CD4-positive, alpha-beta T cell treated with Interleukin-17A for 4 hours (primary cell): Measurements from ENCODE around the gene NCOA3.
A peak's percentile ranks its signal among the peaks of the same experiment; 100 is the strongest.

Experiments
- DNase-seq: peaks from one replicate; pipeline ENCODE4 v3.0.0-alpha.2; 2020; ENCODE audit warnings: mixed read lengths

Gene NCOA3

GRCh38 chr20:47603260-47603659 lies 101.6 kb downstream of the NCOA3 start:
- no peak for DNase-seq

DNA sequence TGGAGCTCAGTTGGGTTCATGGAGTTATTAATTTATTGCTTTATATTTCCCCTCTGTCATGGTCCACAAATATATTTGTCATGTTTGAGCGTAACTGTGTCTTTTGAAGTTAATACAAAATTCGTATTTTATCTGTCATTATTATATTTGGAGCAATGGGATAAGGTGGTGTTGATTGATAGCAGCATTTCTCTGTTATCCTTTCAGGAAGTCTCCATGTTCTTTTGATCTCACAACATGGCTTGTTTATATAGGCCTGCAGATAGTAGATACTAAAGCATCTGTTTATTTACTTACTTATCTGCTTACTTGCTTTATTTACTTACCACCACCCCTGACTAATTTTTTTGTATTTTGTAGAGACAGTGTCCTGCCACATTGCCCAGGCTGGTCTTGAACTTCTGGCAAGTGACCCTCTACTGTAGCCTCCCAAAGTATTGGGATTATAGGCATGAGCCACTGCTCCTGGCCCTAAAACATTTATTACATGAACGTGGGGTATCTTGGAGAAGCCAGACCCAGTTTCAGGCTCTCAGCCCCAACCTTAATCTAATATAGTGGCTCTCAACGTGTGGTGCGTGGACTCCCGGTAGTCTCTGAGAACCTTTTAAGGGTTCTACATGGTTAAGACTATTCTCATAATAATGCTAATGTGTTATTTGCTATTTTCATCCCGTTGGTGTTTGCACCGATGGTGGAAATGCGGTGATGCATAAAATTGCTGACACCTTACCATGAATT lies 104.2 kb downstream of the NCOA3 start:
- DNase-seq, result no peak

GRCh38 chr20:47606414-47606982 lies 104.8 kb downstream of the NCOA3 start:
- no peak for DNase-seq

DNA sequence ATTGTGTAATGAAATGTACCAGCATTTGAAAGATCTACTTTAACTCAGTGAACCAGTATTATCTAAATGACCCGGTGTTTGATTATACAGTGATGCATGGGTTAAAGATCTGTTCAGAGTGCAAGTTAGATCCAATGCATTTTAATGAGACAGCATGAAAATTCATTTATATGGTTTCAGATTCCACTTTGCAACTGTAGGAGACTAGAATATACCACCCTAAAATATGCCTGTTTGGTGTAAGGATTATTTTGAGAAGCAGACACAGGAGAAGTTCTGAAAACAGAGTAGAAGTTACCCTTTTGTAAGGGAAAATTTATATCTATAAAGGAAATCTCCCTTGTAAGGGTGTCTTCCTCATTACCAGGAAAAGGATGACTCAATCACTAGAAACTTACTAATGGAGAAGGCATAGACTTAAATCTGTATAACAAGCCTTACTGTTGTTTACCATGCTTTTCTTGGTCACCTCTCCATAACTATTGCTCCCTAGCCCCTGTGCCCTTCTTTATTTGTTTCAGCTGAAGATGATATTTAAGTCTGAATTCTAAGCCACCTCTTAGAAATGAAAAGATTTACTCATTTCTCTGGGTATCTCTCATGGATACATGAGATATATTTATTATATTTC lies 105.4 kb downstream of the NCOA3 start:
- no peak for DNase-seq

DNA sequence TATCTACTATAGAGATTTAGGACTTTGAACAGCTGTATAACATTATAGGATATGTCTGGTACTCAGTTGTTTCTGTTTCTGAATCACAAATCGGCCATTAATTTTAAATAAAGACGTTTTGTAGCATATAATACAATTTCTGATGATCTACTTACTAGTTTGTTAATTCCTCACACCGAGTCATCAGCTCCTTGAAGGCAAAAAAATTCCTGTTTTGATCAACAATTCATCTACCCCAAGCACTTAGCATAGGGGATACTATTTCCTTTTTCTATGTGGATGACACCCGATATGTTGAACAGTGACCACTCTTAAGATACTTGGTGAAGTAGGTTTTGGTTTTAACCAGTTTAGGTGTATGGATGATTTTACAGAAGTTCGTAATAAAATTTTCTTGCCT lies 107.3 kb downstream of the NCOA3 start:
- no peak for DNase-seq

GRCh38 chr20:47610247-47610944 lies 108.7 kb downstream of the NCOA3 start:
- peak; percentile 75 for DNase-seq

DNA sequence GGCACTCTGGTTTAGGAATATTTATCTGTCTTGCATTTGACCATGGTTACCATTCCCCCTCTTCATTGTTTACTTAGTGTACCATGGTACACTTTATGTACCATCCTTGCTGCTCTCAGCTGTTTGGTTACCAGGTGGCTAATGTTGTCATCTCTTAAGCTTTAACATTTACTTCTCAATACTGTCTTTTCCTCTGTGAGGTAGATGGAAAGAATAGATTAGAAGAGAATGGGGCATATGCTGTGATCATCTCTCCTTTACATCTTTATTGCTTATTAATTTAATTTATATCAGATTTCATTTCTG lies 109.2 kb downstream of the NCOA3 start:
- no peak for DNase-seq

GRCh38 chr20:47611785-47612184 lies 110.1 kb downstream of the NCOA3 start:
- DNase-seq, result no peak

DNA sequence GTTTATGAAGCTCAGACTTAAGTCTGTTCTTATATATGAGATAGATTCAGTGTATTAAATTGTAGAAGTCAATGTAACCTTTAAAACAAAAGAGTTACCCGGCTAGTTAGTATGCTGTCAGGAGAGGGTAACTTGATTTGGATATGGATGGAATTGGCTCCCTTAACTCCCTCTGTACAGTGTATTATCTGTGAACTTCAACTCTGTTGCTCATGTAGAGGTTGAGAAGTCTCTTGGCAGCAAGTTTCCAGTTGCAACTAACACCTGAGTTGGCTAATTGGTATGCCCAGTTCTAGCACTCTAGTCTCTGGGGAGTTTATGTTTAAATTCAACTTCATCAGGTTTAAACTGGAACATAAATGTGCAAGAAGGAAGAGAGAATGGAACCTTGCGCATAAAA lies 111.0 kb downstream of the NCOA3 start:
- no peak for DNase-seq

DNA sequence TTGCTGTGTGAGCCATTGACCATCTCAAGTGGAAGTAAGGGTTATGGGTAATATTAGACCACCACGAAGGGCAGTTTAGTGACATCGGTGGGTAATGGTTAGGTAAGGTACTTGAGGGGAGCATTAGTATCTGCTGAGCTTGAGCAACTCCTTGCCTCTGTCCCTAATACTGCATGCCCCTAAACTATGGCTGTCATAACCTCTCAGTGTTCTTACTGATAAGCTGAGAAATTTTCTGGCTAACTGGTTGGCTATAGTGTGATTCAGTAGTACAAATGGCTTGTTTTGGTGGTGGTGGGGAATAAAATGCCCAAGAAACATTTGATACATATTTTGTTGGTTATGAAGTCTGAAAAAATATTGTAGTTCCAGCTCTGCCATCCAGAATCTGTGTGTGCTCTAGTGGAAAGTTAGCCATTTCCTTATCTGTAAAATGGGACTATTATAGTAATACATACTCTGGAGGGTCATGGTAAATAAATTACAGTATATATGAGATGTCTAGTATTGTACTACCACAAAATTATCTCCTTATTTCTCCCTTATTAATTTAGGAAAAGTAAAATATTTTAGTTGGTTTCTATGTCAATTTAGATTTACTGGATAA lies 113.1 kb downstream of the NCOA3 start:
- no peak for DNase-seq

DNA sequence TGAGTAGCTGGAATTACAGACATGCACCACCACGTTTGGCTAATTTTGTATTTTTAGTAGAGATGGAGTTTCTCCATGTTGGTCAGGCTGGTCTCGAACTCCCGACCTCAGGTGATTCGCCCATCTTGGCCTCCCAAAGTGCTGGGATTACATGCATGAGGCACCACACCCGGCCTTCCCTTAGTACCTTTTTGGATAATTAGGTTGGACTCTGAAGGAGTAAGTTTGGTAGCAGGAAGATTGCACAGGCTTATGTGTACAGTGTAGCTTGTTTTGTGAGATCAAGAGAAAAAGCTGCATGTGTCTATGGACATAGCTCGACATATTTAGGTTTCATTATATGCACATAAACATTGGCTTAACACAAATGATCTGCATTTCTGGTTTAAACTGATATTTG lies 116.8 kb downstream of the NCOA3 start:
- no peak for DNase-seq

DNA sequence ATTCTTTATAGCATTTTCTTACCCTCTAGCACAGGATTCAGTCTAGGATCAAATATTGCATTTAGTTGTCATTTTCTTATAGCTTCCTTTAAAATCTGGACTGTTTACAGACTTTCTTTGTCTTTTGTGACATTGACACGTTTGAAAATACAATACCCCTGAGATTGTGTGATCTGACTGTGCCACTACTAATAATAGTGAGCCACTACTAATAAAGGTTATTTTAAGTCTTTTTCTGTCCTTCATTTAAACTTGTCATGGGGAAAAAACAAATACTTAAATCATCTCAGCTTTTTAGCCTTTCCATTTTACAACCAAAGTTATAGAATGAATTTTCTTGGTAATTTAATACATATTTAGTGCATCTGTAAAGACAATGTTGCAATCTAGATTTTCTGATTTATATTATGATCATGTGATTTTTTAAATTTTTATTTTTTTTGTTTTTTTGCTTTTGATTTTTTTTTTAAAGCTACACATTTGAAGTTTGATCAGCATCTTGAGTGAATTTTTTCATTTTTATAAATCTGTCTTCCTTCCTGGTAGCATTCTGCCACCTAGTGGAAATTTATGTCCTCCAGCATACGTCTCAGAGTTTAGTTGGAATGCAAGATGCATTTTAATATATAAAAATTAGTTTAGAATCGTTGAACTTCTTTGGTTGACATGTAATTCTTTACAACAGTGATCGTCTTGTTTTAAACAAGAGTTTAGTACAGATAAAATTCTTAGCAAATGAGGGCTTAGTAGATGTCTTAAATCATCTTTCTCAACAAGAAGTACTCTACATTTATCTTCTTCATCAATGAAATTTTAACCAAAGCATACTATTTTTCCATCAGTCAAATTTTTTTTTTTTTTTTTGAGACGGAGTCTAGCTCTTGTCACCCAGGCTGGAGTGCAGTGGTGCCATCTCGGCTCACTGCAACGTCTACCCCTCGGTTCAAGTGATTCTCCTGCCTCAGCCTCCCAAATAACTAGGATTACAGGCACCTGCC lies 119.4 kb downstream of the NCOA3 start:
- peak; percentile 28 for DNase-seq

DNA sequence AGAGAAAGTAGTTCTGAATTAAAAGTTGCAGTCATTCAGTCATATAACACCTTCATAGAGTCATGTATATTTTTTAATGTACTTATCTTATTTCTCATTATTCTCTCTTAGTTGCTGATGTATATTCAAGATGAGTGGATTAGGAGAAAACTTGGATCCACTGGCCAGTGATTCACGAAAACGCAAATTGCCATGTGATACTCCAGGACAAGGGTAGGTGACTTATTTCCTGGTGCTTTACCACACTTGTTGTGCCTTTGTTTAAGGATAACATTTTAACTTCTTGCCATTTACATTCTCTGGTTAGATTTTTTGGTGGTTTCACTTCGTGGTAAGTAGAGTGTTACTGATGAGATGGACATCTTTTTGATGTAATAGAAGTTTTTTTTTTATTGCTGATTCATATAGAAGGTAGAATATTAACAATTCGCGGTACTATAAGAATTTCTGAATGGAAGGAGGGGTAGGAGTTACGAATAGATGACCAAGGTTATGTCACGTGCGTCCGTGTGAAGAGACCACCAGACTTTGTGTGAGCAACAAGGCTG lies 120.5 kb downstream of the NCOA3 start:
- no peak for DNase-seq

GRCh38 chr20:47623206-47623605 lies 121.5 kb downstream of the NCOA3 start:
- no peak for DNase-seq

DNA sequence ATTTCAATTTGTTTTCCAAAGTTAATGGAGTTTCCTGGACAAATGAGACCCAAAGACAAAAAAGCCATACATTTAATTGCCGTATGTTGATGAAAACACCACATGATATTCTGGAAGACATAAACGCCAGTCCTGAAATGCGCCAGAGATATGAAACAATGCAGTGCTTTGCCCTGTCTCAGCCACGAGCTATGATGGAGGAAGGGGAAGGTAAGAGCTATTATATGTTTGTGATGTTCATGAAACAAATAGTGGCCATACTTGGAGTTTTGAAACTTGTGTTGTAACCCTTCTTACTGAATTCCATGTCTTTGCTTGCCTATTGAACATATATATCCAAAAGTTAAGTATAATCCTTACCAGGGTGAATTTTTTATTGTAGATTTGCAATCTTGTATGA lies 125.9 kb downstream of the NCOA3 start:
- DNase-seq, result no peak

DNA sequence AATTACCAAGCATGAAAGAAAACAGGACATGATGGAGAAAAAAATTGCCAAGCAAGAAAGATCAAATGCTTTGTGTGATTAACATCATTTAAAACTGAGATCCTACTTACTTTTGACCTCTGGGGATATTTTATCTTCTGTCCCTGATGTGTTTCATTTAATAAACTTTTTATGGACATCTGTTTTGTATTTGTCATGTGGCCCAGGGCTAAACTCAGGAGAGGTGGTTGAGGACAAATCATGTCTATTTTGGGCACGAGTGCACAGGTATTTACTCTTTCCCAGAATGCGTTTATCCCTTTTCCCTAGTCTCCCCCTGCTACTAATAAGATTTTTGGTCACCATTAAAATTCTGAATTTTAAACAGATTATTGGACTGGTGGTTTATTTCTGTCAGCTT lies 128.2 kb downstream of the NCOA3 start:
- DNase-seq, result no peak

DNA sequence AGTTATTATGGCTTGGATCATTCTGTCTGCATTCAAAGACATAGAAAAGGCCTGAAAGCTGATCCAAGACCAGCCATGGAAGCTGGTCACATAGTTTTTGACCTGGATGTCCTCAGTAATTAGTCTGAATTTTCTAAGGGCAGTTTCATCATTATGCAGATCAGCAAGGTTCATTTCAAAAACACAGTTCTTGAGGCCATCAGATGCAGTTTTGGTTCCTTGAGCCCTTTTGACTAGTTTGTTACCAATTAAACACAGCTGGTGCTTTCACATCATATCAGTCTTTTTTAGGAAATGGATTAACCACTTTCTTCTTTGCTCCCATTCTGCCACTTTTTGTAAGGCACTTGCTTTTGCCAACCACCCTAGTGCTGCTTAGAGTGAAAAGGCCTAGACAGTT lies 129.4 kb downstream of the NCOA3 start:
- no peak for DNase-seq

DNA sequence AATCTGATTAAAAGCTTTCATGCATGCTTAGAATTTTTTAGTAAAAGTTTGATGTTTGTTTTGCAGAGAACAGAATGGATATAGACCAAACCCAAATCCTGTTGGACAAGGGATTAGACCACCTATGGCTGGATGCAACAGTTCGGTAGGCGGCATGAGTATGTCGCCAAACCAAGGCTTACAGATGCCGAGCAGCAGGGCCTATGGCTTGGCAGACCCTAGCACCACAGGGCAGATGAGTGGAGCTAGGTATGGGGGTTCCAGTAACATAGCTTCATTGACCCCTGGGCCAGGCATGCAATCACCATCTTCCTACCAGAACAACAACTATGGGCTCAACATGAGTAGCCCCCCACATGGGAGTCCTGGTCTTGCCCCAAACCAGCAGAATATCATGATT lies 133.6 kb downstream of the NCOA3 start:
- DNase-seq, result no peak

DNA sequence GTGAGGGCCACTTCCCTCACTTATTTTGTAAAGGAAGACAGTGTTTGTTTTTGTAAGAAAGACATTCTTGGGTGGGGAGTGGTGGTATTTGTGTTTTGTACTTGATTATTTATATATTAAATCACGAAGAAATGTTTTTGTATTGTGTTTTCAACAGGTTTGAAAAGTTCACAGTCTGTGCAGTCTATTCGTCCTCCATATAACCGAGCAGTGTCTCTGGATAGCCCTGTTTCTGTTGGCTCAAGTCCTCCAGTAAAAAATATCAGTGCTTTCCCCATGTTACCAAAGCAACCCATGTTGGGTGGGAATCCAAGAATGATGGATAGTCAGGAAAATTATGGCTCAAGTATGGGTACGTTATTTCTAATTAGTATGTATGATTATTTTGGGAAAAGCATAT lies 137.2 kb downstream of the NCOA3 start:
- DNase-seq, result no peak

DNA sequence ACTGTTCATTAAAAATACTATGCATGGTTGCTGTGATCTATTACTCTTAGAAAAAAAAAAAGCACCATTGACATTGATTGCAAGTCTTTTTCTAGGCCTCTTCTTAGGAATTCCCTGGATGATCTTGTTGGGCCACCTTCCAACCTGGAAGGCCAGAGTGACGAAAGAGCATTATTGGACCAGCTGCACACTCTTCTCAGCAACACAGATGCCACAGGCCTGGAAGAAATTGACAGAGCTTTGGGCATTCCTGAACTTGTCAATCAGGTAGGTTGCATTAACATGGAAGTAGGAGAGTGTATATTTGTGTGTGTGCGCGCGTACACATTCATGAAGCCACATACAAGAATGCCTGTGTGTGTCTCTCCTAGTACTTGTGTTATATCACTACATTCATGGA lies 140.4 kb downstream of the NCOA3 start:
- DNase-seq, result no peak

GRCh38 chr20:47642624-47643023 lies 140.9 kb downstream of the NCOA3 start:
- no peak for DNase-seq

- no peak for DNase-seq
Observed at GRCh38 chr20:47645632-47646031, 143.9 kb downstream of the NCOA3 start.
